ENCODE results near the gene COMT.
A peak's percentile ranks its signal among the peaks of the same experiment; 100 is the strongest.

Gene COMT

GRCh38 chr22:19984201-19984753, 42.7 kb downstream of the COMT start:
- H3K9ac ChIP-seq (ENCODE audit: low read depth in 1 of 2, low read length in 2 of 2): no peak overlapping the region
- no peak overlapping the region for H3K27ac ChIP-seq (ENCODE audit: low read depth, low read length)
- H3K4me1 ChIP-seq (ENCODE audit: control insufficient read depth in 1 of 2, insufficient read depth in 2 of 2, low read length in 2 of 2): peaks cover 11 to 14% of the 10 kb centered on the region in 2 donors
- no peak overlapping the region for H3K4me3 ChIP-seq (ENCODE audit: low read depth in 1 of 2, low read length in 2 of 2)
- H3K9me3 ChIP-seq (ENCODE audit: control insufficient read depth in 1 of 2, low read length in 2 of 2): no peaks in the 10 kb centered on the region
- H3K27me3 ChIP-seq (ENCODE audit: control insufficient read depth in 1 of 2, insufficient read depth in 2 of 2, low read length in 2 of 2): no peaks in the 10 kb centered on the region
- H3K36me3 ChIP-seq (ENCODE audit: control insufficient read depth in 1 of 2, insufficient read depth in 2 of 2, low read length in 2 of 2): no peaks in the 10 kb centered on the region

GRCh38 chr22:19984851-19985811, 43.6 kb downstream of the COMT start:
- Histone ChIP-seq H3K27me3 (ENCODE audit: control insufficient read depth in 1 of 2, insufficient read depth in 2 of 2, low read length in 2 of 2) (no peaks in the 10 kb centered on the region), H3K36me3 (ENCODE audit: control insufficient read depth in 1 of 2, insufficient read depth in 2 of 2, low read length in 2 of 2) (no peaks in the 10 kb centered on the region), H3K9ac (ENCODE audit: low read depth in 1 of 2, low read length in 2 of 2) (no peak overlapping the region), H3K9me3 (ENCODE audit: control insufficient read depth in 1 of 2, low read length in 2 of 2) (no peaks in the 10 kb centered on the region), H3K4me3 (ENCODE audit: low read depth in 1 of 2, low read length in 2 of 2) (no peak overlapping the region), H3K4me1 (ENCODE audit: control insufficient read depth in 1 of 2, insufficient read depth in 2 of 2, low read length in 2 of 2) (peaks cover 11 to 14% of the 10 kb centered on the region in 2 donors), H3K27ac (ENCODE audit: low read depth, low read length) (no peak overlapping the region)

GRCh38 chr22:19986011-19986409, 44.4 kb downstream of the COMT start:
- H3K9ac ChIP-seq (ENCODE audit: low read depth in 1 of 2, low read length in 2 of 2): peak overlapping the region; percentile 5 to 43
- H3K4me1 ChIP-seq (ENCODE audit: control insufficient read depth in 1 of 2, insufficient read depth in 2 of 2, low read length in 2 of 2): peaks cover 11 to 14% of the 10 kb centered on the region in 2 donors
- H3K4me3 ChIP-seq (ENCODE audit: low read depth in 1 of 2, low read length in 2 of 2): peak overlapping the region; percentile 59 to 62
- H3K36me3 ChIP-seq (ENCODE audit: control insufficient read depth in 1 of 2, insufficient read depth in 2 of 2, low read length in 2 of 2): no peaks in the 10 kb centered on the region
- H3K9me3 ChIP-seq (ENCODE audit: control insufficient read depth in 1 of 2, low read length in 2 of 2): no peaks in the 10 kb centered on the region
- no peaks in the 10 kb centered on the region for H3K27me3 ChIP-seq (ENCODE audit: control insufficient read depth in 1 of 2, insufficient read depth in 2 of 2, low read length in 2 of 2)
- H3K27ac ChIP-seq (ENCODE audit: low read depth, low read length): no peak overlapping the region

- Histone ChIP-seq H3K4me1 (ENCODE audit: control insufficient read depth in 1 of 2, insufficient read depth in 2 of 2, low read length in 2 of 2) (peaks cover 11 to 14% of the 10 kb centered on the region in 2 donors), H3K36me3 (ENCODE audit: control insufficient read depth in 1 of 2, insufficient read depth in 2 of 2, low read length in 2 of 2) (no peaks in the 10 kb centered on the region), H3K9me3 (ENCODE audit: control insufficient read depth in 1 of 2, low read length in 2 of 2) (no peaks in the 10 kb centered on the region)
Observed at GRCh38 chr22:19986410-19987341, 45.1 kb downstream of the COMT start.

GRCh38 chr22:19987394-19988306, 46.1 kb downstream of the COMT start:
- H3K4me1 ChIP-seq (ENCODE audit: control insufficient read depth in 1 of 2, insufficient read depth in 2 of 2, low read length in 2 of 2): peaks cover 11 to 14% of the 10 kb centered on the region in 2 donors
- no peak overlapping the region for H3K9ac ChIP-seq (ENCODE audit: low read depth in 1 of 2, low read length in 2 of 2)
- H3K36me3 ChIP-seq (ENCODE audit: control insufficient read depth in 1 of 2, insufficient read depth in 2 of 2, low read length in 2 of 2): no peaks in the 10 kb centered on the region
- H3K27ac ChIP-seq (ENCODE audit: low read depth, low read length): no peak overlapping the region
- H3K9me3 ChIP-seq (ENCODE audit: control insufficient read depth in 1 of 2, low read length in 2 of 2): no peaks in the 10 kb centered on the region
- H3K4me3 ChIP-seq (ENCODE audit: low read depth in 1 of 2, low read length in 2 of 2): no peak overlapping the region
- H3K27me3 ChIP-seq (ENCODE audit: control insufficient read depth in 1 of 2, insufficient read depth in 2 of 2, low read length in 2 of 2): no peaks in the 10 kb centered on the region

More at GRCh38 chr22:19986410-19987341, 45.1 kb downstream of the COMT start:
- Histone ChIP-seq H3K9ac (ENCODE audit: low read depth in 1 of 2, low read length in 2 of 2) (peak overlapping the region; percentile 5 to 43), H3K4me3 (ENCODE audit: low read depth in 1 of 2, low read length in 2 of 2) (peak overlapping the region; percentile 59 to 62), H3K27ac (ENCODE audit: low read depth, low read length) (peak overlapping the region; percentile 10), H3K27me3 (ENCODE audit: control insufficient read depth in 1 of 2, insufficient read depth in 2 of 2, low read length in 2 of 2) (no peaks in the 10 kb centered on the region)

GRCh38 chr22:19988331-19988808, 46.8 kb downstream of the COMT start:
- Histone ChIP-seq H3K4me3 (ENCODE audit: low read depth in 1 of 2, low read length in 2 of 2) (no peak overlapping the region), H3K27ac (ENCODE audit: low read depth, low read length) (no peak overlapping the region), H3K9ac (ENCODE audit: low read depth in 1 of 2, low read length in 2 of 2) (no peak overlapping the region), H3K27me3 (ENCODE audit: control insufficient read depth in 1 of 2, insufficient read depth in 2 of 2, low read length in 2 of 2) (no peaks in the 10 kb centered on the region), H3K9me3 (ENCODE audit: control insufficient read depth in 1 of 2, low read length in 2 of 2) (no peaks in the 10 kb centered on the region), H3K36me3 (ENCODE audit: control insufficient read depth in 1 of 2, insufficient read depth in 2 of 2, low read length in 2 of 2) (no peaks in the 10 kb centered on the region), H3K4me1 (ENCODE audit: control insufficient read depth in 1 of 2, insufficient read depth in 2 of 2, low read length in 2 of 2) (peaks cover 11 to 14% of the 10 kb centered on the region in 2 donors)

GRCh38 chr22:19988965-19989724, 47.6 kb downstream of the COMT start:
- H3K27ac ChIP-seq (ENCODE audit: low read depth, low read length): no peak overlapping the region
- H3K9ac ChIP-seq (ENCODE audit: low read depth in 1 of 2, low read length in 2 of 2): no peak overlapping the region
- H3K4me3 ChIP-seq (ENCODE audit: low read depth in 1 of 2, low read length in 2 of 2): no peak overlapping the region
- no peaks in the 10 kb centered on the region for H3K9me3 ChIP-seq (ENCODE audit: control insufficient read depth in 1 of 2, low read length in 2 of 2)
- no peaks in the 10 kb centered on the region for H3K27me3 ChIP-seq (ENCODE audit: control insufficient read depth in 1 of 2, insufficient read depth in 2 of 2, low read length in 2 of 2)
- H3K36me3 ChIP-seq (ENCODE audit: control insufficient read depth in 1 of 2, insufficient read depth in 2 of 2, low read length in 2 of 2): no peaks in the 10 kb centered on the region
- H3K4me1 ChIP-seq (ENCODE audit: control insufficient read depth in 1 of 2, insufficient read depth in 2 of 2, low read length in 2 of 2): peaks cover 11 to 14% of the 10 kb centered on the region in 2 donors

- Histone ChIP-seq H3K4me1 (ENCODE audit: control insufficient read depth in 1 of 2, insufficient read depth in 2 of 2, low read length in 2 of 2) (peaks cover 11 to 12% of the 10 kb centered on the region in 2 donors), H3K9me3 (ENCODE audit: control insufficient read depth in 1 of 2, low read length in 2 of 2) (no peaks in the 10 kb centered on the region), H3K9ac (ENCODE audit: low read depth in 1 of 2, low read length in 2 of 2) (no peak overlapping the region), H3K4me3 (ENCODE audit: low read depth in 1 of 2, low read length in 2 of 2) (no peak overlapping the region), H3K36me3 (ENCODE audit: control insufficient read depth in 1 of 2, insufficient read depth in 2 of 2, low read length in 2 of 2) (no peaks in the 10 kb centered on the region), H3K27me3 (ENCODE audit: control insufficient read depth in 1 of 2, insufficient read depth in 2 of 2, low read length in 2 of 2) (no peaks in the 10 kb centered on the region), H3K27ac (ENCODE audit: low read depth, low read length) (no peak overlapping the region)
Observed at GRCh38 chr22:19989725-19990067, 48.1 kb downstream of the COMT start.
